IPS-18c (cell line): Measurements from ENCODE around the gene GPR137B.
"Not testable (repeated sequence)": the region's sequence is repeated elsewhere in the genome, so short reads cannot be mapped to it uniquely, and the experiment has no call there.

Source experiments
- H3K4me3 ChIP-seq: 2 replicates; pipeline ENCODE4 v1.7.0; 2013; ENCODE audit warnings: low read depth, mild to moderate bottlenecking, low read length, moderate library complexity; ENCODE audit not compliant: insufficient read depth
- H3K9me3 ChIP-seq: one replicate; pipeline ENCODE4 v1.6.1; 2013; ENCODE audit warnings: mild to moderate bottlenecking, low read length, moderate library complexity; ENCODE audit not compliant: control insufficient read depth, insufficient read depth

GPR137B gene

GRCh38 chr1:236166041-236166440 is 23.7 kb downstream of the GPR137B start:
- Histone ChIP-seq H3K9me3 (peaks cover 11% of the 10 kb centered on the region), H3K4me3 (no peak overlapping the region)

- peaks cover 3% of the 10 kb centered on the region for H3K9me3 ChIP-seq
- no peak overlapping the region for H3K4me3 ChIP-seq
Measured at GRCh38 chr1:236167154-236167553, 24.8 kb downstream of the GPR137B start.

GRCh38 chr1:236167578-236167977 is 25.2 kb downstream of the GPR137B start:
- H3K4me3 ChIP-seq = no peak overlapping the region
- no peaks in the 10 kb centered on the region for H3K9me3 ChIP-seq

- Histone ChIP-seq H3K4me3 (no peak overlapping the region), H3K9me3 (no peaks in the 10 kb centered on the region)
Measured at GRCh38 chr1:236168716-236169429, 26.5 kb downstream of the GPR137B start.

- Histone ChIP-seq H3K4me3 (no peak overlapping the region), H3K9me3 (no peaks in the 10 kb centered on the region)
Measured at GRCh38 chr1:236172041-236172579, 29.8 kb downstream of the GPR137B start.

GRCh38 chr1:236173174-236173767 is 30.9 kb downstream of the GPR137B start:
- no peaks in the 10 kb centered on the region for H3K9me3 ChIP-seq

GRCh38 chr1:236175642-236176336 is 33.5 kb downstream of the GPR137B start:
- no peaks in the 10 kb centered on the region for H3K9me3 ChIP-seq
- H3K4me3 ChIP-seq = no peak overlapping the region

More at GRCh38 chr1:236173174-236173767, 30.9 kb downstream of the GPR137B start:
- no peak overlapping the region for H3K4me3 ChIP-seq

GRCh38 chr1:236176337-236177336 is 34.3 kb downstream of the GPR137B start:
- no peak overlapping the region for H3K4me3 ChIP-seq

GRCh38 chr1:236179634-236180033 is 37.3 kb downstream of the GPR137B start:
- Histone ChIP-seq H3K4me3 (no peak overlapping the region), H3K9me3 (no peaks in the 10 kb centered on the region)

More at GRCh38 chr1:236176337-236177336, 34.3 kb downstream of the GPR137B start:
- no peaks in the 10 kb centered on the region for H3K9me3 ChIP-seq

- H3K9me3 ChIP-seq = no peaks in the 10 kb centered on the region
- H3K4me3 ChIP-seq = no peak overlapping the region
Measured at GRCh38 chr1:236181059-236181458, 38.7 kb downstream of the GPR137B start.

- H3K9me3 ChIP-seq = no peaks in the 10 kb centered on the region
- no peak overlapping the region for H3K4me3 ChIP-seq
Measured at GRCh38 chr1:236185687-236186086, 43.3 kb downstream of the GPR137B start.

- H3K4me3 ChIP-seq, H3K9me3 ChIP-seq: not testable (repeated sequence)
Measured at GRCh38 chr1:236186471-236186870, 44.1 kb downstream of the GPR137B start.

- not testable (repeated sequence) for H3K9me3 ChIP-seq, H3K4me3 ChIP-seq
Measured at GRCh38 chr1:236188084-236188483, 45.7 kb downstream of the GPR137B start.

- Histone ChIP-seq H3K4me3 (no peak overlapping the region), H3K9me3 (no peaks in the 10 kb centered on the region)
Measured at GRCh38 chr1:236193184-236193583, 50.8 kb downstream of the GPR137B start.

GRCh38 chr1:236200925-236201324 is 58.6 kb downstream of the GPR137B start:
- H3K4me3 ChIP-seq = no peak overlapping the region
- H3K9me3 ChIP-seq = peaks cover 5% of the 10 kb centered on the region

GRCh38 chr1:236201786-236202185 is 59.4 kb downstream of the GPR137B start:
- Histone ChIP-seq H3K9me3 (peaks cover 5% of the 10 kb centered on the region), H3K4me3 (no peak overlapping the region)

- peaks cover 5% of the 10 kb centered on the region for H3K9me3 ChIP-seq
- H3K4me3 ChIP-seq = no peak overlapping the region
Measured at GRCh38 chr1:236204039-236204438, 61.7 kb downstream of the GPR137B start.
